OCI-LY3 (cell line): Measurements from ENCODE around the gene TYMP.

Experiments
- H2AFZ ChIP-seq: fragments of 200-600, 300-600 bp; shearing (Covaris generic); 2 replicates; pipeline ENCODE4 v1.6.0; 2014; ENCODE audit warnings: antibody characterized with exemption, low read depth, low read length
- H3K27ac ChIP-seq: fragments of 200-600, 300-600 bp; sonication (generic); 2 replicates; pipeline ENCODE4 v1.5.1; 2014; ENCODE audit warnings: mild to moderate bottlenecking, low read length, moderate library complexity, mixed read lengths
- H3K27me3 ChIP-seq: fragments of 200-600, 300-600 bp; sonication (generic); 2 replicates; pipeline ENCODE4 v1.6.1; 2014; ENCODE audit warnings: low read depth, low read length, mixed read lengths
- H3K36me3 ChIP-seq: fragments of 200-600, 300-600 bp; sonication (generic); replicated peaks from 2 replicates; pipeline ENCODE3; 2014; ENCODE audit warnings: low read depth, low read length, mixed read lengths
- H3K4me1 ChIP-seq: fragments of 300-600, 200-600 bp; sonication (generic); 2 replicates; pipeline ENCODE4 v1.6.1; 2014; ENCODE audit warnings: low read length, mixed read lengths
- H3K4me2 ChIP-seq: fragments of 200-600, 300-600 bp; sonication (generic); 2 replicates; pipeline ENCODE4 v1.6.1; 2014; ENCODE audit warnings: low read length, mixed read lengths
- H3K4me3 ChIP-seq: fragments of 300-600, 200-600 bp; sonication (generic); 2 replicates; pipeline ENCODE4 v1.5.1; 2014; ENCODE audit warnings: antibody characterized with exemption, mild to moderate bottlenecking, low read length, moderate library complexity
- H3K79me2 ChIP-seq: fragments of 300-600, 200-600 bp; shearing (Covaris generic); 2 replicates; pipeline ENCODE4 v1.6.1; 2014; ENCODE audit warnings: mild to moderate bottlenecking, low read length, mixed read lengths
- H3K9ac ChIP-seq: fragments of 300-600, 200-600 bp; shearing (Covaris generic); 2 replicates; pipeline ENCODE4 v1.6.0; 2014; ENCODE audit warnings: mild to moderate bottlenecking, low read length, moderate library complexity
- H3K9me3 ChIP-seq: fragments of 200-600, 300-600 bp; shearing (Covaris generic); 2 replicates; pipeline ENCODE4 v1.6.1; 2014; ENCODE audit warnings: low read length, mixed read lengths; ENCODE audit not compliant: insufficient read depth
- H4K20me1 ChIP-seq: fragments of 200-600, 300-600 bp; sonication (generic); 2 replicates; pipeline ENCODE4 v1.6.1; 2016; ENCODE audit warnings: low read length, mixed read lengths; ENCODE audit not compliant: insufficient read depth
- EZH2phosphoT487 ChIP-seq: fragments of 200-600 bp; shearing (Covaris generic); IDR thresholded peaks from 2 replicates; pipeline ENCODE4 v1.6.1; 2018; ENCODE audit warnings: antibody characterized with exemption, mixed run types, low read depth
- TF ChIP-seq, protein P1 (sequence below): fragments of 200-600, 300-600 bp; sonication (generic); IDR thresholded peaks from 2 replicates; pipeline ENCODE4 v1.5.1; 2014; ENCODE audit warnings: antibody characterized with exemption, low read length, low read depth

The TYMP gene

DNA sequence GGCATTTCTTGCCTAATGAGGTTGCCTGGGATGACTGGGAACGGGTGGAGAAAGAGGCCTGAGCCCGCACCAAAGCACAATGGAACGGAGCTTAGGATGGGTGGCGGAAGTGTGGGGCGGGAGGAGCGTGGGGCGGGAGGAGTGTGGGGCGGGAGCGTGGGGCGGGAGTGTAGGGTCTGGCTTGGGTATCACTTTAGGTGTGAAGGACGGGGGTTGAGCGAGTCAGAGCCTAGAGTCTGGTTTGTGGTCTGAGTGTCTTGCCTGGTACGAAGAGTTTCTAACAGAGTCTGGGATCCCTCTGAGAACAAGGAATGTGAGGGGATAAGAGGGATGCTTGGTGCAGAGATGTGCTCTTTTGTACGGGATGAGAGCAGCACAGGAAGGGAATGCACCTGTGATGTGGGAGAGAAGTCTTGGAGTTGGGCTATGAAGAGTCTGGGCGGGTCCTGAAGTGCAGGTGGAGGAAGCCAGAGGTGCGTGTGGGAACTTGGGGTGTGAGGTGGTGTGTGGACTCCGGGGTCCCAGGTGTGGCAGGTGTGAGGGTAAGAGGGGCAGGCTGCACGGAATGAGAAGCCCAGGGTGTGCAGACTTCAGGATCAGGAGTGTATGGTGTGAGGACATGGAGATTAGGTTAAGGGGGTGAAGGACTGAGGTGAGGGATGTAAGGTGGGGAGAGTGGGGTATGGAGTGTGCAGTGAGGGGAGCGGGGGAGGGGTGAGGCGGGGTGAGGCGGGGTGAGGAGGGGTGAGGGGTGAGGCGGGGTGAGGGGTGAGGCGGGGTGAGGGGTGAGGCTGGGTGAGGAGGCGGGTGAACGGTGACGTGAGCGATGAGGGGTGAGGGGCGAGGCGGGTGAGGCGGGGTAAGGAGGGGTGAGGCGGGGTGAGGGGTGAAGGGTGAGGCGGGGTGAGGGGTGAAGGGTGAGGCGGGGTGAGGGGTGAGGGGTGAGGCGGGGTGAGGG lies 31.9 kb upstream of the TYMP start:
- no peak for TF ChIP-seq EZH2phosphoT487
- TF ChIP-seq, protein P1, sequence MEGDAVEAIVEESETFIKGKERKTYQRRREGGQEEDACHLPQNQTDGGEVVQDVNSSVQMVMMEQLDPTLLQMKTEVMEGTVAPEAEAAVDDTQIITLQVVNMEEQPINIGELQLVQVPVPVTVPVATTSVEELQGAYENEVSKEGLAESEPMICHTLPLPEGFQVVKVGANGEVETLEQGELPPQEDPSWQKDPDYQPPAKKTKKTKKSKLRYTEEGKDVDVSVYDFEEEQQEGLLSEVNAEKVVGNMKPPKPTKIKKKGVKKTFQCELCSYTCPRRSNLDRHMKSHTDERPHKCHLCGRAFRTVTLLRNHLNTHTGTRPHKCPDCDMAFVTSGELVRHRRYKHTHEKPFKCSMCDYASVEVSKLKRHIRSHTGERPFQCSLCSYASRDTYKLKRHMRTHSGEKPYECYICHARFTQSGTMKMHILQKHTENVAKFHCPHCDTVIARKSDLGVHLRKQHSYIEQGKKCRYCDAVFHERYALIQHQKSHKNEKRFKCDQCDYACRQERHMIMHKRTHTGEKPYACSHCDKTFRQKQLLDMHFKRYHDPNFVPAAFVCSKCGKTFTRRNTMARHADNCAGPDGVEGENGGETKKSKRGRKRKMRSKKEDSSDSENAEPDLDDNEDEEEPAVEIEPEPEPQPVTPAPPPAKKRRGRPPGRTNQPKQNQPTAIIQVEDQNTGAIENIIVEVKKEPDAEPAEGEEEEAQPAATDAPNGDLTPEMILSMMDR = no peak
- Histone ChIP-seq H3K4me1 (no peaks in the 10 kb centered on the region), H2AFZ (no peak overlapping the region), H3K4me3 (no peak overlapping the region), H4K20me1 (no peaks in the 10 kb centered on the region), H3K27me3 (no peaks in the 10 kb centered on the region), H3K9me3 (no peaks in the 10 kb centered on the region), H3K27ac (no peak overlapping the region), H3K79me2 (no peaks in the 10 kb centered on the region), H3K9ac (no peak overlapping the region), H3K36me3 (no peaks in the 10 kb centered on the region), H3K4me2 (no peak overlapping the region)

DNA sequence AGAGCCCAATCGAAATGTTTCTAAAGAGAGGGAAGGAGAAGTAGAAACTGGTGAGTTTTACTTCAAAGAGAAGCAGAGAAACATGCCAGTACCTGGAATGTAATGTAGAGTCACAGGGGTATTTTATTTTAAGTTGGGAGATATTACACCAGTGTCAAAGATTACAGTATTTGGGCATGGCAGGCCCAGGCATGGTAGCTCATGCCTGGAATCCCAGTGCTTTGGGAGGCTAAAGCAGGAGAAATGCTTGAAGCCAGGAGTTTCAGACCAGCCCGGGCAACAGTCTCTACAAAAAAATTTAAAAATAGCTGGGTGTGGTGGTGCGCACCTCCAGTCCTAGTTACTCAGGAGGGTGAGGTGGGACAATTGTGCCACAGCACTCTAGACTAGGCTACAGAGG lies 30.2 kb upstream of the TYMP start:
- no peaks in the 10 kb centered on the region for H3K27me3 ChIP-seq
- no peak overlapping the region for H3K9ac ChIP-seq
- H3K79me2 ChIP-seq = no peaks in the 10 kb centered on the region
- no peaks in the 10 kb centered on the region for H3K4me1 ChIP-seq
- no peak overlapping the region for H2AFZ ChIP-seq
- no peaks in the 10 kb centered on the region for H4K20me1 ChIP-seq
- no peak overlapping the region for H3K27ac ChIP-seq
- H3K9me3 ChIP-seq = no peaks in the 10 kb centered on the region
- no peak for TF ChIP-seq EZH2phosphoT487
- TF ChIP-seq, protein P1 = no peak
- no peaks in the 10 kb centered on the region for H3K36me3 ChIP-seq
- H3K4me3 ChIP-seq = no peak overlapping the region
- H3K4me2 ChIP-seq = no peak overlapping the region

- no peak overlapping the region for H3K9ac ChIP-seq
- no peak overlapping the region for H3K4me3 ChIP-seq
- H3K27me3 ChIP-seq = no peaks in the 10 kb centered on the region
- H3K4me1 ChIP-seq = no peaks in the 10 kb centered on the region
- no peak overlapping the region for H3K4me2 ChIP-seq
- no peak for TF ChIP-seq EZH2phosphoT487
- TF ChIP-seq, protein P1 = no peak
- no peaks in the 10 kb centered on the region for H3K9me3 ChIP-seq
- H2AFZ ChIP-seq = no peak overlapping the region
- H3K36me3 ChIP-seq = no peaks in the 10 kb centered on the region
- H3K79me2 ChIP-seq = no peaks in the 10 kb centered on the region
- H4K20me1 ChIP-seq = no peaks in the 10 kb centered on the region
- no peak overlapping the region for H3K27ac ChIP-seq
These were observed 26.9 kb upstream of the TYMP start for GRCh38 chr22:50556703-50557102.

- Histone ChIP-seq H3K27ac (no peak overlapping the region), H3K36me3 (no peaks in the 10 kb centered on the region), H3K9me3 (no peaks in the 10 kb centered on the region), H2AFZ (no peak overlapping the region), H3K27me3 (no peaks in the 10 kb centered on the region), H3K79me2 (no peaks in the 10 kb centered on the region), H3K4me1 (no peaks in the 10 kb centered on the region), H3K4me2 (no peak overlapping the region), H3K9ac (no peak overlapping the region), H3K4me3 (no peak overlapping the region), H4K20me1 (no peaks in the 10 kb centered on the region)
- no peak for TF ChIP-seq EZH2phosphoT487
- TF ChIP-seq, protein P1 = no peak
These were observed 23.5 kb upstream of the TYMP start for GRCh38 chr22:50553310-50553709.
